Measurements from ENCODE around the gene PPIP5K2. TPM values are rescaled to one million over a fixed set of nuclear protein-coding genes. Genes with fewer than 3 reads are reported as not detected.

Gene PPIP5K2
- total RNA-seq, 1 donor from 2014 or later = 57.8 TPM

DNA sequence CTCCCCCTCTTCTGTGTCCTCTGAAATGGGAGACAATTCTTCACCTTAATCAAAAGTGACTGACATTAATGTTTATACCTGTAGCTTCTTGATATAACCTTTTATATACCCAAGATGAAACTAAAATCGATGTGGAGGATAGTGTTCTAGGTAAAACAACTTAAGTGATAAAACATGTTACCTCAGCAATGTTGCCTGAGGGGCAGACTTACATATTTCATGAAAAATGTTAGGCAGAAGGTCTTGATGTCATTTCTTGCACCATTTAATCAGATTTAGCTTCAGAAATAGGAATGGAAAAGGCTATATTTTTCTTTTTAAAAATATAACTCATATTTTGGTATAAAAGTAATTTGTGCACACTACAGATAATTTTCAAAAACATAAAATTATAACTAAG, 115.8 kb downstream of the PPIP5K2 start:
- peaks cover 9% of the 10 kb centered on the region for H3K9me3 Mint-ChIP-seq (ENCODE audit: low read depth)
- H3K27ac Mint-ChIP-seq (ENCODE audit: unreplicated experiment) = no peak overlapping the region
- no peak for DNase-seq (ENCODE audit: low spot score)
- no peak overlapping the region for H3K4me3 Mint-ChIP-seq (ENCODE audit: unreplicated experiment)
- no peaks in the 10 kb centered on the region for H3K36me3 Mint-ChIP-seq (ENCODE audit: low read depth)
- TF ChIP-seq, protein P1, sequence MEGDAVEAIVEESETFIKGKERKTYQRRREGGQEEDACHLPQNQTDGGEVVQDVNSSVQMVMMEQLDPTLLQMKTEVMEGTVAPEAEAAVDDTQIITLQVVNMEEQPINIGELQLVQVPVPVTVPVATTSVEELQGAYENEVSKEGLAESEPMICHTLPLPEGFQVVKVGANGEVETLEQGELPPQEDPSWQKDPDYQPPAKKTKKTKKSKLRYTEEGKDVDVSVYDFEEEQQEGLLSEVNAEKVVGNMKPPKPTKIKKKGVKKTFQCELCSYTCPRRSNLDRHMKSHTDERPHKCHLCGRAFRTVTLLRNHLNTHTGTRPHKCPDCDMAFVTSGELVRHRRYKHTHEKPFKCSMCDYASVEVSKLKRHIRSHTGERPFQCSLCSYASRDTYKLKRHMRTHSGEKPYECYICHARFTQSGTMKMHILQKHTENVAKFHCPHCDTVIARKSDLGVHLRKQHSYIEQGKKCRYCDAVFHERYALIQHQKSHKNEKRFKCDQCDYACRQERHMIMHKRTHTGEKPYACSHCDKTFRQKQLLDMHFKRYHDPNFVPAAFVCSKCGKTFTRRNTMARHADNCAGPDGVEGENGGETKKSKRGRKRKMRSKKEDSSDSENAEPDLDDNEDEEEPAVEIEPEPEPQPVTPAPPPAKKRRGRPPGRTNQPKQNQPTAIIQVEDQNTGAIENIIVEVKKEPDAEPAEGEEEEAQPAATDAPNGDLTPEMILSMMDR (IDR thresholded peaks at IDR 0.05) = no peak
- no peaks in the 10 kb centered on the region for H3K27me3 Mint-ChIP-seq (ENCODE audit: low read depth)
- H3K4me1 Mint-ChIP-seq (ENCODE audit: low read depth) = peaks cover 10% of the 10 kb centered on the region

DNA sequence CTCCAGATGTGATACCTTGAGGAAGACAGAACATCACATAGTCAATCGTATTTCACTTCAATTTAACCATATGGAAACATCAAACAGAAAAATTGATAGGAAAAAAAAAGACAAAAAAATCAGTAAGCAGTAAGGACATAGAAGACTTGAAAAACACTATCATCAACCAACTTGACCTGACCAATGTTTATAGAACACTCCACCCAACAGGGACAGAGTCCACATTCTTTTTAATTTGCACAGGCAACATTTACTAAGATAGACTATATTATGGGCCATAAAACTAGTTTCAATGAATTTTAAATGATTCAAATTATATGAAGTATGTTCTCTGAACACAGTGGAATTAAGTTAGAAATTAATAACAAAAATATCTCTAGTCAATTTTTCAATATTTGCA, 117.7 kb downstream of the PPIP5K2 start:
- Mint-ChIP-seq H3K4me3 (ENCODE audit: unreplicated experiment) (no peak overlapping the region), H3K36me3 (ENCODE audit: low read depth) (no peaks in the 10 kb centered on the region), H3K27ac (ENCODE audit: unreplicated experiment) (no peak overlapping the region), H3K4me1 (ENCODE audit: low read depth) (peaks cover 10% of the 10 kb centered on the region), H3K9me3 (ENCODE audit: low read depth) (peaks cover 9% of the 10 kb centered on the region), H3K27me3 (ENCODE audit: low read depth) (no peaks in the 10 kb centered on the region)
- TF ChIP-seq, protein P1 (IDR thresholded peaks at IDR 0.05) = no peak
- DNase-seq (ENCODE audit: low spot score) = no peak

DNA sequence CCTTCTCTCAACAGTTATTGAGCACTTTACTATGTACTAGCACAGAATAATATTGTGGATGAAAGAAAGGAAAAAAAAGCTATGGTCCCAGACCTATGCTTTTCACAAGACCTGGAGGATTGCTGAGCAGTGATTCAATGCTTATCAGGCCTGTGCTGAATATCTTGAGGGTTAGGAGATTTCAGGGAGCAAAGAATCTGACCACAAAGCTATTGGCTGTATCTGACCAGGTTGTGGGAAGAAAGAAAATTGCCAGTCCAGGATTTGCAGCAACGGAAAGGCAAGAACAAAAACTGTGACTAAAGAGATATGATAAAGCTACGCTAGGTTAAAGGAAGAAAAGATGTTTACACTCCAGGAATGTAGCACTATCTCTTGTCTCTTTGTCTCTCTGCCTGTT, 123.6 kb downstream of the PPIP5K2 start:
- no peak overlapping the region for H3K4me3 Mint-ChIP-seq (ENCODE audit: unreplicated experiment)
- DNase-seq (ENCODE audit: low spot score) = no peak

DNA sequence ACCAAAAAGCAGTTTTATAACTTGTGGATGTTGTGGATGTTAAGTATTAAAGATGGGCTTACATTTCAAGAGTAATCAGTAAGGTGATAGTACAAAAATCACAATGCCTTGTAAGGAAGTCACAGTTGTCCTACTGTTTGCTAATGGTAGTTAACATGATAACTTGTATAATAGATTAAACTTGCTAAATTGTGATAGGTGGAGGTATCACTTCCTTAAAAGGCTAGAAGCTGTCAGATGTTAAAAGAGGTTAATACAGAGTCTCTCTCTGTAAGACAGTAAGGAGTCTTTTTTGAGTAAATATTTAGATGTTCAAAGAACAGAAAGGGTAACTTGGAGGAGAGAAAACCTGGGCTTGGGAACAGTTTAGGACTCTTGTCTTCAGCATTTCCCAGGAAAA, 124.3 kb downstream of the PPIP5K2 start:
- Mint-ChIP-seq H3K4me3 (ENCODE audit: unreplicated experiment) (no peak overlapping the region), H3K27me3 (ENCODE audit: low read depth) (no peaks in the 10 kb centered on the region), H3K36me3 (ENCODE audit: low read depth) (no peaks in the 10 kb centered on the region), H3K9me3 (ENCODE audit: low read depth) (peaks cover 4% of the 10 kb centered on the region), H3K27ac (ENCODE audit: unreplicated experiment) (no peak overlapping the region), H3K4me1 (ENCODE audit: low read depth) (no peaks in the 10 kb centered on the region)
- no peak for DNase-seq (ENCODE audit: low spot score)
- TF ChIP-seq, protein P1 (IDR thresholded peaks at IDR 0.05) = no peak

More for the DNA sequence above, 123.6 kb downstream of the PPIP5K2 start:
- peaks cover 9% of the 10 kb centered on the region for H3K9me3 Mint-ChIP-seq (ENCODE audit: low read depth)
- no peaks in the 10 kb centered on the region for H3K36me3 Mint-ChIP-seq (ENCODE audit: low read depth)
- no peaks in the 10 kb centered on the region for H3K4me1 Mint-ChIP-seq (ENCODE audit: low read depth)
- H3K27me3 Mint-ChIP-seq (ENCODE audit: low read depth) = no peaks in the 10 kb centered on the region
- TF ChIP-seq, protein P1 (IDR thresholded peaks at IDR 0.05) = no peak
- no peak overlapping the region for H3K27ac Mint-ChIP-seq (ENCODE audit: unreplicated experiment)

DNA sequence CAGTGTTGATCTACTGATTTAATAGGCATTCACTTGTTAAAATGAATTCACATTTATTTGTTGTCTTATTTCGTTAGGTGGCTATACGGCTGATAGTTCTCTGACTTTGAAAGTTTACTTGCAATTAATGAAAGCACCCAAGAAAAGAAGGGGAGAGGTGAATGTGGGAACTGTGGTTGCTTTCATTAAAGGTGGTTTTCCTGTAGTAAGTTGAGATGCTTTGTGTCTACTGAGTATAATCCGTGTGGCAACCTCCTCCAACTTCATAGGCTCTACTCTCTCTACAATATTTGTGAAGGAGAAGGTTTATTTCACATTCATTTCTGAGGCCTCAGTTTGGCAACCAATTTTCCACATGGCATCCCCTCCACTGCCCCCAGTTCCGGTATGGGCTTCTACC, 125.7 kb downstream of the PPIP5K2 start:
- TF ChIP-seq, protein P1 (IDR thresholded peaks at IDR 0.05) = no peak
- Mint-ChIP-seq H3K4me3 (ENCODE audit: unreplicated experiment) (no peak overlapping the region), H3K9me3 (ENCODE audit: low read depth) (no peaks in the 10 kb centered on the region), H3K27ac (ENCODE audit: unreplicated experiment) (no peak overlapping the region), H3K36me3 (ENCODE audit: low read depth) (no peaks in the 10 kb centered on the region), H3K27me3 (ENCODE audit: low read depth) (no peaks in the 10 kb centered on the region), H3K4me1 (ENCODE audit: low read depth) (no peaks in the 10 kb centered on the region)
- DNase-seq (ENCODE audit: low spot score) = no peak

All from chondrocyte (in vitro differentiated cells).